H1 (cell line): Measurements from ENCODE around the gene NANOS2.

Experiments
- POLR2AphosphoS5 ChIP-seq: IDR thresholded peaks from 2 replicates; pipeline ENCODE4 v1.6.1; 2011; ENCODE audit warnings: low read depth, low read length
- TF ChIP-seq, protein P1 (sequence below): IDR thresholded peaks from 2 replicates; pipeline ENCODE4 v1.6.1; 2012; ENCODE audit warnings: inconsistent platforms

DNA sequence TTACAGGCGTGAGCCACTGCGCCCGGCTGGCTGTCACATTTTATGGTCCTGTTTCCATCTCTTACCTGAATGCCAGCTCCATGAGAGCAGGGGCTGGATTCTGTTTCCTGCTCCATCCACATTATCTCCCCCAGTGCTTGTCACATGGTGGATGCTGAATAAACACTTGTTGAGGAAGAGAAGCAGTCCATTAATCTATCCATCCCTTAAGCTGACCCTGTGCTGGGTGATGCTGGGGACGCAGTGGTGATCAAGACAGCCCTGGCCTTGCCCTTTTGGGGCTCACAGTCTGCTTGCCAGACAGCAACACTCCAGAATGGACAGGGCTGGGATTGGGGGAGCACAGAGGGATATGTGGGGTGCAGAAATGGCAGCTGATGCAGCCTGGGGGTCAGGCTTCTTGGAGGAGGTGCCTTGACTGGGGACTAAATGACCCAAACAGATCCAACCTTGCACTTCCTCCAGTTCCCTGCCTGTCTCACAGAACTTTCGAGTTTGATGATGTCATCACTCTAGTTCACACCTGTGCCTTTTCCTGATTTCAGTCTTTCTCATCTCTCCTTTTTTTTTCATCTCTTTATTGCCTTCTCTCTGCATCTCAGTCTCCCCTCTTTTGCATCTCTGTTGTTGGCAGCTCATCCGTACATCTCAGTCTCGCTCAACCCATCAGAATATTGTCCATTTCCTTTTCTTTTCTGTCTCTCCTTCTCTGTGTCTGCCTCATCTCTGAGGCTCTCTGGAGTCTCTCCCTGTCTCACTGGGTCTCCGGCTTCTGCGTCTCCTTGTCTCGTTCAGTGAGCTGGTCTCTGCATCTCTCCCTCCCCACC lies 33.3 kb downstream of the NANOS2 start:
- TF ChIP-seq POLR2AphosphoS5, result no peak
- TF ChIP-seq, protein P1, sequence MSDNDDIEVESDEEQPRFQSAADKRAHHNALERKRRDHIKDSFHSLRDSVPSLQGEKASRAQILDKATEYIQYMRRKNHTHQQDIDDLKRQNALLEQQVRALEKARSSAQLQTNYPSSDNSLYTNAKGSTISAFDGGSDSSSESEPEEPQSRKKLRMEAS, result no peak
